NOMO-1 treated with DMSO at 0.1 percent for 48 hours (cell line): ENCODE data around the gene PRELID1.
"Not testable (repeated sequence)": the region's sequence is repeated elsewhere in the genome, so short reads cannot be mapped to it uniquely, and the experiment has no call there.

Source experiments
- DNase-seq: peaks from one replicate; lab custom pipeline; 2025; ENCODE audit not compliant: unreplicated experiment; lab: John Stamatoyannopoulos, UW

PRELID1 gene

GRCh38 chr5:177299697-177300096, 3.9 kb upstream of the PRELID1 start:
- DNase-seq = no peak

GRCh38 chr5:177300236-177300880, 3.2 kb upstream of the PRELID1 start:
- DNase-seq = peak; percentile 95

- DNase-seq = no peak
These were observed 2.6 kb upstream of the PRELID1 start for GRCh38 chr5:177300951-177301350.

- DNase-seq = no peak
These were observed 2.0 kb upstream of the PRELID1 start for GRCh38 chr5:177301503-177302165.

GRCh38 chr5:177302354-177303110, 1.1 kb upstream of the PRELID1 start:
- no peak for DNase-seq

- DNase-seq = no peak
These were observed 359 bp downstream of the PRELID1 start for GRCh38 chr5:177303925-177304391.

GRCh38 chr5:177304392-177305119, 957 bp downstream of the PRELID1 start:
- DNase-seq = no peak

- DNase-seq = not testable (repeated sequence)
These were observed 2.6 kb downstream of the PRELID1 start for GRCh38 chr5:177306103-177306640.

GRCh38 chr5:177306674-177307543, 3.3 kb downstream of the PRELID1 start:
- DNase-seq = peak; percentile 99

- DNase-seq = peak; percentile 61
These were observed 4.2 kb downstream of the PRELID1 start for GRCh38 chr5:177307544-177308363.

- no peak for DNase-seq
These were observed 5.1 kb downstream of the PRELID1 start for GRCh38 chr5:177308740-177309139.

- DNase-seq = peak; percentile 37
These were observed 6.0 kb downstream of the PRELID1 start for GRCh38 chr5:177309351-177310191.

GRCh38 chr5:177310332-177310731, 6.7 kb downstream of the PRELID1 start:
- DNase-seq = no peak

- DNase-seq = peak; percentile 76
These were observed 7.3 kb downstream of the PRELID1 start for GRCh38 chr5:177310757-177311391.

- no peak for DNase-seq
These were observed 7.8 kb downstream of the PRELID1 start for GRCh38 chr5:177311392-177311722.

- peak; percentile 97 for DNase-seq
These were observed 8.4 kb downstream of the PRELID1 start, which contains the start of gene MXD3 for GRCh38 chr5:177311723-177312648. Gene MXD3 (minus strand): TSS chr5:177311898. CDS start chr5:177311830, 68 bp downstream.
